Measurements from ENCODE around the gene SLC27A4.

Gene SLC27A4

DNA sequence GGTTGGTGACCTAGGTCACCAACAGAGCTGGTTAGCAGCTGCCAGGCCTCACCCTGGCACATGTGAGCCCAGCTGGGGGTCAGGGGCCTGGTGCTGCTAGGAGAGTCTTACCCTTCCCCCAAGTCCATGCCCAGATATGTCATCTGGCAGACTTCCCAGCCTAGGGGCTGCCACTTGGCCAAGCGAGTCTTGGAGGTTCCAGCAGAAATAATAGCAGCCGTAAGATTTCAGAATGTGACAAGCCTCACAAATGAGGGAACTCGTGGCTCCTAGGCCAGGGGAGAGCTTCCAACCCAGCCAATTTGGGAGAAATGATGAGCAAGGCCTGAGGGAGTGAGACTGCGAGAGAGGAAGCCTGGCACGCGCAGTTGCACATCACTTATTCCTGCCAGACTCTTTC, 41.9 kb downstream of the SLC27A4 start:
- TF ChIP-seq CTCF (IDR thresholded peaks at IDR 0.05), result no peak

DNA sequence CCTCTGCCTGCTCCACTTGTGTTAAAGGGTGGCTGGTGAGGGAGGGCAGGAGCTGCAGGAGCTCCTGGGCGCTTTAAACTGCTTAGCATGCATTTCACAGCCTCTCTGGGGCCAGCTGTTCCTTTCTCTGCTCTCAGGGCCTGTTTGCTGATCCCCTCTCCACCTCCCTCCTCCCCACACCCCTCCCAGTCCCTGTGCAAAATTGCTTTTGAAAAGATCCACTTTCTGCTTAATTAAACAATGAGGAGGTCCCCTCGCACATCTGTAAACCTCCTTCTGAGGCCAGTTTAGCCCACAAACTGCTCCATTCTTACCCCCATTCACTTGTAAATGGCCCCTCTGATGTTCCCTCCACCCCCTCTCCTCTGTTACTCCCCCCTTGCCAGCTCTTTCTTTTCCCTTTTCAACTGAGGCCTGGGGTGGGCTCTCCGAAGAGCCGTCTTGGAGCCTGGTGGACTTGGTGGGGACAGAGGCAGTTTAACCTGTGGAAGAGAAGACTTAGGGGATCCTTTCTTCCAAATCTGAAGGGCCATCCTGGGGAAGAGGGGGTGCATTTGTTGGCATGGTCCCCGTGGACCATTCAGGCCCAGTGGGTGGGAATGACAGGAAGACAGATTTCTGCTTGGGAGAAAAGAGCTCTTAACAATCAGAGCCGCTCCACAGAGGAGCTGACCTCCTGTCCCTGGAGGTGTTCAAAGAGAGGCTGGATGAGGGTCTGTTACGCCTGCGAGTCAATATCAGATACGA, 42.9 kb downstream of the SLC27A4 start:
- TF ChIP-seq CTCF (IDR thresholded peaks at IDR 0.05), result no peak

DNA sequence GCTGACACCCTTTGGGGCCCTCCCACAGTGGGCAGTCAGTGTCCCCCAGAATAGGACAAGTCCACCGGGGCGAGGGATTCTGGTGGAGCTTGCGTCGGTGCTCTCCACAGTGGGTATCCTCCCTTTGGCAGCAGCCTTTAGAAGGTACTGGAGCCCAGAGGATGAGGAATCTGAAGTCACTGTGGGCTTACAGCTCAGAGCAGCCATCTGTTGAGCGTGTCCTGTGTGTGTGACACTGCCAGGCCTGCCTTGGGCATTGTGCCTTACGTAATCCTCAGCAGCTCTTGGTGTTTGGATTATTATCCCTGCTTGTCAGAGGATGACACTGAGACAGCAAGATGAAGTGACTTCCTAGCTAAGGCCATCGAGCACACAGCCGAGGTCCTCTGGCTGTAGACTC, 43.5 kb downstream of the SLC27A4 start:
- no peak for TF ChIP-seq CTCF (IDR thresholded peaks at IDR 0.05)

- TF ChIP-seq CTCF (IDR thresholded peaks at IDR 0.05), result no peak
Measured at GRCh38 chr9:128384801-128385495, 44.6 kb downstream of the SLC27A4 start.

GRCh38 chr9:128385496-128386460, 45.5 kb downstream of the SLC27A4 start:
- TF ChIP-seq CTCF (IDR thresholded peaks at IDR 0.05), result no peak

DNA sequence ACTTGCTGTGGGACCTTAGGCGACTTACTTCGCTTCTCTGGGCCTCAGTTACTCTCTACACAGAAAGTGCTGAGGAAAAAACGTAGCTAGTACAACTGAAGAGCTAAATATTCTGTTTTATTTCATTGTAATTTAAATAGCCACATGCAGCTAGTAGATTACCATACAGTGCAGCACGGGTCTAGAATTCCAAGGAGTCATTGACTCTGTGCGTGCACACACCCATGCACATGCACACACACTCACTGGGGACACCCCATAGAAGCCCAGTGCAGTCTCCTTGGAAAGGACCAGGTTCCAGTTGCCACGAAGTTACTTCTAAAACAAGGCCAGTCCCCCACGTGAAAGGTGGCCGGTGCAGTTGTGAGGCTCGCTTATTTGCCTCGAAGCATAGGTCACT, 47.8 kb downstream of the SLC27A4 start:
- no peak for TF ChIP-seq CTCF (IDR thresholded peaks at IDR 0.05)

GRCh38 chr9:128389395-128390149, 49.2 kb downstream of the SLC27A4 start:
- TF ChIP-seq CTCF (IDR thresholded peaks at IDR 0.05), result no peak
